Stimulated activated CD4-positive, alpha-beta T cell treated with anti-CD3 and anti-CD28 coated beads, Interleukin-12 subunit alpha, Interleukin-12 subunit beta, amount 100 ng/mL, for 48 hours (primary cell): ENCODE results near the gene SSRP1.
"Not testable (repeated sequence)": the region's sequence is repeated elsewhere in the genome, so short reads cannot be mapped to it uniquely, and the experiment has no call there.

Source experiments
- DNase-seq, 3 donors: peaks; one replicate each; pipeline ENCODE4 v3.0.0-alpha.2; 2020; ENCODE audit warnings: low read depth in 2 of 3, low spot score in 1 of 3

SSRP1 gene

DNA sequence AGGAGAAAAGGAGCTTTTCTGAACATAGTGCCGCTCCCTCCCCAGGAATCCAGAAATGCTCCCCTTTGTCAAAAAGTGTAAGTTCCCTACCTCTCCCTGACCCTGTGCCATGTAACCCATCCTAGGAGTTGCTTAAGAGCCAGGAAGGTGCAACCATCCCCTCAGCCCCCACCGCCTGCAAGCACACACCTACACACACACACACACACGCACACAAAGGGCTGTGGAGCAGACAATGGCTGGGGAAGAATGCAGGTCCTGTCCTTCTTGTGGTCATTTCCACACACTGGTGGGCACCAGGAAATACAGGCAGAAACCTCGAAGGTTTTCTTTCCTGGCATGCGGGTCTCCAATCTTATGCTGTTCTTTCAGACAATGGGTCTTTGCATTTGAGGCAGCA lies 3.6 kb upstream of the SSRP1 start:
- no peak for DNase-seq

DNA sequence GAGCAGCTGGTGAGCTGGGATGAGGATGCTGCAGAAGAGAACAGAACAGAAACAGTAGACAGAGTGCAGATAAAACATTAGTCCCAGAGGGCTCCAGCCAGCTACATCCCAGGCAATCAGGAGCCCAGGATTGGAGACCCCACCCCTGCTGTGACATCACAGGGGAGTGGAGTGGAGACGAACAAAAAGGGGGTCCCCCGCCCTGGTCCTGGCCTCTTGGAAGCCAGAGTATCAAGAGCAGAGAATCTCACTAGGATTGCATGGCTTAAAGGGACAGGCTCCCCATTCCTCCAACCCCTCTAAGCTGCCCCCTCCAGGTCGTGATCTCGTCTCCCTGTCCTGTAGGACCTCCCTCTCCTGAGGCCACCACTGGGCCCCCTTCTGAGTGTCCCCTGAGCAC lies 2.5 kb upstream of the SSRP1 start, which contains the start of gene P2RX3:
TSS of gene P2RX3 (plus strand) at position 211 of the 400 bp plus-strand sequence. CDS start 199 bp downstream, outside the sequence.
- DNase-seq, result no peak

DNA sequence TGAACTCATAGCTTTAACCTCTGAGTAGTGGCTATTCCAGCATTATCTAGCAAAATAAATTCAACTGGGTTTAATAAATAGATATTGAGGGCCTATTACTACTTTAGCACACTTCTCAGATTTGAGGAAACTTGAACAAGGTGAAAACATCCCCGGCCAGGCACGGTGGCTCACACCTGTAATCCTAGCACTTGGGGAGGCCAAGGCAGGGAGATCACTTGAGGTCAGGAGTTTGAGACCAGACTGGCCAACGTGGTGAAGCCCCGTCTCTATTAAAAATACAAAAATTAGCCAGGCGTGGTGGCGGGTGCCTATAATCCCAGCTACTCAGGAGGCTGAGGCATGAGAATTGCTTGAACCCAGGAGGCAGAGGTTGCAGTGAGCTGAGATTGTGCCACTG lies 1.2 kb upstream of the SSRP1 start:
- DNase-seq, result not testable (repeated sequence)

DNA sequence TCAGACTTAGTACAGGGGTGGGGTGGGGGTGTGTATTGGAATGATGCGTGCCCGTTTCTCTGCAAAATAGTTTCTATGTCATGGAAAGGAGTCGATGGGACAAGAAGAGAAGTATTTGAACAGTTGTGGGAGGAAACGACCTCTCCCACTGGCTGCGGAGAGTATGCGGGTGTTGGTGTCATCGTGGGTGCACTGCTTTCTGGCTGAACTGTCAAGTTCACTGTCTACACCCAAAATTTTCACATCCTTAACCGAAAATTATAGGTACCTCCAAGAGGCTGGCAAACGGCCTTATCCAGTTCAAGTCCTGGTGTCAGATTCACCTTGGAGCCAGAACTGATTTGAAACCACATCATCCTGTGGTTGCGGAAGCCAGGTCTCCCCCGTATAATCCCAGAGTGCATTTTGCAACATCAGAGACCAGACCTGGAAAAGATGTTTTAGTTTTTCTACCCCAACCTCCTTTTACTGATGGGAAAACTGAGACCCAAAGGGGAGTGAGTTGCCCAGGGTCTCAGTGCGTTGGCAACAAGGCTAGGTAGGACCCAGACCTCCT lies 497 bp upstream of the SSRP1 start:
- no peak for DNase-seq

DNA sequence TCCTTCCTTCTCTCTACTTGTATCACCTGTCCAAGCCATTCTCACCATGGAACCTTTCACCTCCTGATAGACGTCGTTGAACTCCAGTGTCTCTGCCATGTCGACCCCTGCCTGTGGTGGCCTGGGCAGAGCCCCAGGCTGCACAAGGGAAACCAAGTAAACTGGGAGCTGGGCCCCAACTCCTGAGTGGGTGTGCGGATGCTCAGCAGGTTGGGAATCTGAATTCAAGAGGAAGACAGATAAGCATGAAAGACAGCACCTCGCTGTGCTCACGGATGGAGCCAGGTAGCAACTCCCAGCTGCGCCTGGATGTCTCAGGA lies 709 bp downstream of the SSRP1 start:
- DNase-seq, result no peak

DNA sequence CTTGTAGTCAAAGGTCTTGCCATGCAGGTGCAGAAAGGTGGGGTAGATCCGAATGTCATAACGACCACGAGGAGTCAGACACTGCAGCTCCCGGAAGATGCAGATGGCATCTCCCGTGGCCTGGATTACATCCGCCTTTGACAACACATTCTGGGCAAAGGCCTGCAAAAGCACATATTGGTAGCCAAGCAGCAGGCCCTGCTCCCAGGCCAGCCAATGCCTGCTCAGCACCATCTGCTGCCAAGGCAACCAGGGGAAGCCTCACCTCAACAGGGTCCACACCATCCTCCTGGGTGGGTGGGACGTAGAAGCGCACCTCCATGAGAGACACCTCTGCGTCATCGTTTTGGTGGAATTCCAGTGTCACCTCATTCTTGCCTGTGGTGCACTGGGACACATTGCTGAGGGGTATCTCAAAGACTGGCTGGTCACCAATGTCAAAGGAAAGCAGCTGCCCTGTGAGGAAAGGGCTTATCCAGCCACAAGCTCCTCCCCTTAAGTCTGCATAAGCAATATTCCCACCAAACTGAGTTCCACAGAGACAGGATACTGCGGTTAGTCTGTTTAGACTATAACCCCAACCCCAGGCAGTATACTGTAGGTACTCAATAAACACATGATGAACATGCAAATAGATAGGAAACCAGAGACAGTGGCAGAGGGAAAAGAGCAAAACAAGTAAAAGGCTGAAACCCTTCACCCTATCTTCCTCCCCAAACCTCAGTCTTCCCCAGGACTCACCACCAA lies 2.8 kb downstream of the SSRP1 start:
- no peak for DNase-seq

DNA sequence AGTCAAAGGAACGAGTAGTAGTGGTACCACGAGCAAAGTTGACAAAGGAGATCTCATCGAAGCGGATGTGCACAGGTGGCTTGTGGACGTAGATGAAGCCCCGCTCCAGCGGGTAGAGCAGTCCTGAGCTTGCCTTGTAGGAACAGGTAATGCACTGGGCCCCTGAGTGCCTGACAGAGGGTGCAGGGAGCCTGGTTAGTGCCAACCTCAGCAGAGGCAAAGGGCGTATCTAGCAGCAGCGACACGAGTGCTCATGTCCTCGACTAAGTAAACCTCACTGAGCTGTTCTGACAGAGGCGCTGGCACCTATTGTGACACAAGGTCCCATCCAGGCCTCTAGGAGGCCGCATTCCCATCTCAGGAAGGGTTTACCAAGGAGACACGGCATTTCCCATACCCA lies 4.0 kb downstream of the SSRP1 start:
- no peak for DNase-seq

DNA sequence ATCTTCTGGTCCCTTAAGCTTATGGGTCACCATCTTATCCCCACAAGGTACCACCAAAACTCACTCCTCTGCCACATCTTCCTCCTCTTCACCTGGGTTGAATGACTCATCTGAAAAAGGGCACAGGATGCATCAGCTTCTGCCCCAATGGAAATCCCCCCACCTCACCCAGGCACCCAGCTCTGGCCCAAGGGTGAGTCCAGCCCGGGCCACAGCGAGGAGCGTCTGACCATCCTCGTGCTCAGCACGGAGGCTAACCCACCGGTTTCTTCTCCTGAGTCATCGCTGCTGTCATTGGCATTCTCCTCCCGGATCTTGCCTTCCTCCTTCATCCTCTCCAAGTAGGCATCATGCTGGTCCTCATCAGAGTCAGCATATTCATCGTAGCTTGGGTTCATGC lies 5.7 kb downstream of the SSRP1 start:
- DNase-seq, result no peak

DNA sequence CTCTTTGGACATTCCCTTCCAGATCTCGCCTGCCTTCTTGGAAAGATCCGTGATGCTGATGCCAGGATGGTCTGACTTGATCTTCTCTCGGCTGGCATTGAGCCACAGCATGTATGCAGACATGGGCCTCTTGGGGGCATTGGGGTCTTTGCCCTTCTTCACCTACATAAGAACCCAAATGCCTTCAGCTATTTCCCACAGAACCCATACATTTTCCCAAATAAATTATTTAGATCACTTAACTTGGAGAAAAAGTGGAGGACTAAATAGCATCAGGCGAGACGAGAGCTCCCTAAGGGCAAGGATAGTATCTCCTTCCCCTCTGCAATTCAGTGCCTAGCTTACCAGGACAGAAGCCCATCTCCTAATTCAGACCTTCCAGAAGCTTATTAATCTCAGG lies 8.0 kb downstream of the SSRP1 start:
- DNase-seq, result no peak

DNA sequence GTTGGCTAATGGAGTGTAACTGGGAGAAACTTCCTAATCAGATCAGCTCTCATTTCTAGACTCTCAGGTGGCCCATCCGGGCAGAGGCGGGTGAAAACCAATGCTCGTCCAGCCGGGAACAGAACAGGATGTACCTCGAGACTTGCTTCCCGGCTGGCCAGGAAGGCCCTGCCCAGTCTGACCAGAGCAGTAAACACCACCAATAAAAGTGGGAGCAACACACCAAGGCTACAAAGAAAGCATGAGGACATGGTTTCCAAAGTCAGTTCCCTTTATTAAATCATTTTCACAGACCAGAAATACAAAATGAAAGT lies 10.0 kb downstream of the SSRP1 start:
- no peak for DNase-seq

DNA sequence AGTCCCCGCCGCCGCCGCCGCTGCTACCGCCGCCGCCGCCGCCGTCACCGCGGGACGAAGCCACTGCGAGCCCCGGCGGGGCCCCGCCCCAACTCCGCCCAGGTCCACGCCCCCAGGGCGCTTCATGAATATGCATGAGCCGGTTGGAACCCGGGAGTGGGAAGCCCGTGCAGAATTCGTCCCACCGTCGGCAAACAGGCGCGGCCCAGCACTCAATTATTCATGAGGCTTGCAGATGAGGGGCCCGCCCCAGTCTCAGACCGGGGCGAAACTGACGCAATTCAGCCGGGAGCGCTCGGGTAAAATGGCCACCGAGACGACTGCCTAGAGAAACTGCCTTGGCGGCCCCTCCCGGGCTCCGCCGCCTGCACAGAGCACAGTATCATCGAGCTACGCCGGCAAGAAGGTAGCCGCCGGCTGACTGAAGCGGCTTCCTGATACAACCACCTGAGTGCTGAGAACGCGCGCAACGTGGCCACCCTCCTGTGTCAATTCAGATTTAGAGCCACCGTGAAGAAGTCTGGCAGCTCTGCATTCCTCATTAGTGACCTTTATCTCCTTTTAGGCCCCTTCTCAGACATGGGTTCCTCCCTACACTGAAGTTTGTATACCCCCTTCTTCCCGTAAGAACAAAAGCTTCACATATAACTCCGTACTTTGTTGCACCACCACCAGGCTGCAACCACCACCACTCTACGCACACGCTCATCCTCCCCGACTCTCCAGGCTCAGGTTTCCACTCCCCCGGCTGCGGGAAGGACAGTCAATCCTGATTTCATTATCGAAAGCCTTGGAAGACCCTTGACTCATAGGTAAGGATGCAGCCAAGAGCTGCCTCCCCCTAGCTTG lies 10.6 kb downstream of the SSRP1 start, which contains the start of gene TNKS1BP1:
TSS of gene TNKS1BP1 (minus strand) at position 67 of the 849 bp plus-strand sequence. CDS start 3,067 bp downstream, outside the sequence.
- peak; percentile 83 to 84 (median 84) for DNase-seq

DNA sequence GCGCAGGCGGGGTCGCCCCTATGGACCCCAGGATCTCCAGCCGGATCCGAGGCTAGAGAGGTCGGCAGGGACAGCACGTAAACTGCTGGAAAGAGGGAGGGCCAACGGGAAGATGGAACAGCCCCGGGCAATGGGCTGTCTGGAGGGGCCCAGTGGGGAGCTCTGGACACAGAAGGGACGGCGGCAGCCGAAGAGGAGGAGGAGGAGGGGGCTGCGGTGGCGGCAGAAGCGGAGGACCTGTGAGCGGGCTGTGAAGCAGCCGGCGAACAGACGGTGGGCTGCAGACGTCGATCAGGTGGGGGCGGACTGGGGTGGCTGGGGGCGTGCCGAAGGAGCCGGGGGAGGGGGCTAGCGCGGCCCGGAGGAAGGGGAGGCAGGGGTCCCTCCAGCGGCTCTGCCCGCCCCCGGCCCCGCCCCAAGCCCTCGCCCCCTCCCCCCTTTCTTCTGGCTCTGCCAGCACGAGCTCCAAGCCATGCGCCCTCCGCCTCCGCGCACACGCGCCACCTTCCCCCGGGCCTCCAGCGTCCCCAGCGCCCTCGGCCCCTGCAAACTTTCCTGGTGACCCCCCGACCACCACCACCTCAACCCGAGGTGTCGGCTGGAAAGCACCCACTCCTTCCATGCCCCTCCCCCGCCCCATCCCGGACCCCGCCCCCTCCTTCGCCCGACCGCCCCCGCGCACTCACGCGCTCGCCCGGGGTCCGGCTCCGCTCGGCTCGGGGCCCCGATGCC lies 11.4 kb downstream of the SSRP1 start:
- no peak for DNase-seq

DNA sequence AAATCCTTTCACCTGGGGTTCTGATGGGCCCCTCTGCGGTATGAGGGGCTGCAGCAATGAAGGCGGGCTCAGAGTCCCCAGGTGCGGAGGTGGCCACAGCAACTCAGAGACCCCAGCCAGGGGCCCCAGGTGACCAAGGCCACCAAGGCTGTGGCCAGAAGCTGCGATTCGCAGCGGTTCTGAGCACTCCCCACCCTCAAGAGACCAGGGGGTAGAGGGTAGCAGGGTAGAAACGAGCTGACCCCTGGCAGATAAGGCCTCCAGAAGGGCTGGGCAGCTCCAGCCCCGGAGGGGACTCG lies 11.9 kb downstream of the SSRP1 start:
- no peak for DNase-seq

DNA sequence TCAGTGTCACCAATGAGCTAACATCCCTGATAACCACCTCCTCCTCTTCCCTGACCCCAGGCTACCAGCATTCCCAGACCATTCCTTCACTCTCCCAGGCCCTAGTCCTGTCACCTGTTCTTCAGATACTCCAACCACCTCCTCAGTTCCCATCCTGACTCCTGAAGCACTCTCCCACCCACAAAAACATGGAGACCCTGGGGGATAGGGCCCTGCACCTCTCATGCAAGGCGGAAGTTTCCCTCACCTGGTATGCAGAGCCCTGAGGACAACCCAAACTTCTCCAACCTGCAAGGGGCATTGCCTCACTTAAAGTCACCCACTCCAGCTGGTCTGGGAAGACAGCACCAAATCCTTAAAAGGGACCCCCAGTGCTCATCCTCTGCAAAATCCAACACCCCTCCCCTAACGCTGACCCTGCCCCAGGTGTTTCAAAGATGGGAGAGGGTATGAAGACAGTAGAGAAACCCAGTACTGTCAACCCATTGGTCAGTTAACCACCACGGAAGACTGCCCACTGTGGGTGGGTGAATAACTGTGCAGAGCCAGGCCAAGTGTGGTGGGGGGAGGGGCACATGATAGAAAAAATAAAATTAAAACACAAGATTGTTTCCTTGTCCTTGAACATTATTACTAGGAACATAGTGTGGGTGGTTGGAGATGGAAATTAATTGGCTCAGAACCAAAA lies 12.4 kb downstream of the SSRP1 start:
- no peak for DNase-seq

DNA sequence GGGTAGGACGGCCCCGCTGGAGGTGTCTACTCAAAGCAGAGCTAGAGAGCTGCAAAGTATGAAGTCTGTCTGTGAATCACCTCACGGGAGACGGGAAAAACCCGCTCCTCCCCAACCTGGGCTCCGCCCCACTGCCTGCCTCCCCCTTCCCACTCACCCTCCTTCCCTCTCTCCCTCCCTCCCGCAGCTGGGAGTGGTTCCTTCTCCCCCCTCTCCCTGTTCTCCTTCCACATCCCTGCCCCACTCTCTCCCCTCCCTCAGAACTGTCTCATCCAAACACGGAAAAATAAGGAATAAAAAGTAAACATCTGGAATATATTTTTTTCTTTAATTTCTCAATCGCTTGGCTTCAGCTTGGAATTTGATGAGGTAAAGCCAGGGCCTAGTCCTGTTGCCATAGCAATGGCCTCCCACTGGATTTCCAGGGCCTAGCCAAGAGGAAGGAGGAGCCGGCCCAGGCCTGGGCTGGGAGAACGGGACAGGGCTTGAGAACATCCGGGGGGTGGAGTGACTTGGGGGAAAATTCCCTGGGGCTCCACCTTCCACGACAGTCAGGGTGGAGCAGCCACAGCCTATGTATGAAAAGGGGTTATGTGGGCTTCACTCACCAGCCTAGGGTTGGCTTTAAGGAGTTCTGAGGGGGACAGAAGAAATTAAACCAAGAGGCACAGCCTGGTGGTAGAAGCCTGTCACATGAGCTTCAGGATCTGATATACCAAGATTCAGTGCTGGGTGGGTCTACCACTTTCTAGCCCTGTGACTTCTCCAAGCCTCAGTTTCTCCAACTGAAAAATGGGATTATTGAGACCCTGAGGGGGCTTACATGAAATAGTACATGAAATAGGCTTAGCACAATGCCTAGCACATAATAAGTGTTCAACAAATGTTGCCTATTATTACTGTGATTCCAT lies 13.2 kb downstream of the SSRP1 start:
- DNase-seq, result no peak

DNA sequence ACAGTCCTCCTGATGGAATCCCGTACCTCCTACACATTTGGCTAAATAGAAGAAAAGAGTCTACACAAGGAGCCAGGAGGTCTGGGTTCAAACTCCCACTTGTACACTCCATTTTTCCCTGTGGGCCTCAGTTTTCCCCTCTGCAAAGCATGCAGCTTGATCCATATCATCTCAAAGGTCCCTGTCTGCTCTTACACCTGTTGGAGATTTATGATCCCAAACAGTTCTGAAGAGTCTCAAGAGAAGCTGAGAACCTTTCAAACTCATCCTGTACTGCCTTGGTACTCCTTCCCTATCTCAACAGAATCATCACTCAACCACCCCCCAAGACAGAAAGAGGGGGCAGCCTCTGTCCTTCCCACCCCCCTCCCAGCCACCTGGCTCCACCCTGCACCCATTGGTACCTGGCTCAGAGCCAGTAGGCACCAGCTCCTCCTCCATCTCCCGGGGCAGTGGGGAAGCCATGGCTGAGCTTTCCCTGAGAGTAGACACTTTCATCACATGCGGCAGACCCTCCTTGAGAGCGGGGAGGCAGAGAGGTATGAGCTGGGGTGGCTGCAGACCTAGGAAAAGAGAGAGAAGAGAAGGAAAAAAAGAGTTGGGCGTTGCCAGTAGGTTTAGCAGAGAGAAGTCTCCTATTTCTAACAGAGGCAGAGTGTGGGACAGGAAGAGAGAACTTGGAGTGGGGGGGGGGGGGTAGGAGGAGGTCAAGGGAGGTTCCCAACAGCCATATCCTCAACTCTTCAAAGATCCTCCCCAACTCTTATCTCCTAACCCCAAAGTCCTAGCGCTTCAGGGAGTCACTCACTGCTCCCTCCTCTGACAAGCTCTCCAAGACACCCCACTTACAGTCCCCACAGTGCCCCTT lies 14.1 kb downstream of the SSRP1 start:
- DNase-seq, result no peak

DNA sequence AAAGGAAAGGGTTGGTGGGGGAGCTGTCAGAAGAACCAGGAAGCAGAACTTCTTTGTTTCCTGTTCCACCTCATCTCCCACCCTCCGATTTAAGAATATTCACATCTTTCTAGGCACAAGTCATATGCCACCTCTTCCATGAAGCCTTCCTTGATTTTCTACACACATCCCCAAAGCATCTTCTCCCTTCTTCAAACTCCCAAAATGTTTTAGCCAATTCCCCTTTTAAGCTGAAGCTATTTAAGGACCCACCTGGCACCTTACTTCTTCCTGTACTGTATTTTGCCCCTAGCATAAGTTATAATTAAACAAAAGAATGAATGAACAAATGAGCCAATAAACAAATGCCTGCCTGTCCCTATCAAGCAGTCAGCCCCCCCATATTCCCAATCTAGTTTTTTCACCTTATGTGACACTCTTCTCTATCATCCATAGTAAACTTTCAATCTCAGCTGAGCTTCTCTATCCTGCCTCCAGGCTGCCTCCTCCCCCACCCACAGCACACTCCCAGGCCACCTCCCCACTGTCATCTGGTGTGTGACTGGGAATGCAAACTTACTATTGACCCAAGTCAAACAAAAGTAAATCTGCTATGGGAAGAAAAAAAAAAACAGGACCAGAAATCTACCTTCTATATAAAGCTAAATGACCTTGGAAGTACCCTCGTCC lies 14.8 kb downstream of the SSRP1 start:
- no peak for DNase-seq

DNA sequence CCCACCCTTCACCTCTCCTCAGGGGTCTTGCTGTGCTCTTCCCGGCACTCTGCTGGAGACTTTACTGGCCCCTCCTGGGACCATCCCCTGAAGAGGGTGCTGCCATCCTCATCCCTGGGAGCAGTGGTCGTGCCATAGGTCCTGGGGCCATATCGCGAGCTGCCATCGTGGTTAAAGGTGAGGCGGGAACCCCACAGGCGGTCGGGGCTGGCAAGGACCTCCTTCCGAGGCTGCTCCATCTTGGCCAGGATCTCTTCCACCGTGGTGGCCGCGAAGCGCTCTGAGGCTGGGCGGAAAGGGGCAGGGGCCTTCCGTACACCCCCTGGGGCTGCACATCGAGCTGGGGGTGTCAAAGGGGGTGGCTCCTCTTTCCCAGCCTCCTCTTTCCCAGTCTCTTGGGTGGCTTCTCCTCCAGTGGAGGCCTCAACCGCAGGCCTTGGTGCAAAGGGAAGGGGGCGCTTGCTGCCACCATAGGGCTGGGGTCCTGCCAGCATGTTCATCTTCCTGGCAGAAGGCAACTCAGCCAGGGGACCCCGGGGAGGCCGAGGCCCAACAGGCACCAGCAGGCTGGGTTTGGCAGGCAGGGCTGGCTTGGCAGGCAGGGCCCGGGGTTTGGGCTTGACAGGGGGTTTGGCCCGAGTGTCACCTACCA lies 15.5 kb downstream of the SSRP1 start:
- DNase-seq, result no peak
